Mucosa of descending colon (tissue), 3 donors: ENCODE results near the gene SGTA. TPM values are rescaled to one million over a fixed set of nuclear protein-coding genes. Genes with fewer than 3 reads are reported as not detected.

Experiments
- ATAC-seq: fragments of 200-7000 bp; cut with Tn5 transposase; one replicate; pipeline ENCODE4 v1.9.1; 2020; ENCODE audit warnings: mild to moderate bottlenecking, moderate library complexity
- DNase-seq, 3 donors: peaks; one replicate each; pipeline ENCODE4 v3.0.0-alpha.2; 2020
- H3K36me3 ChIP-seq: fragments of 200-600 bp; one replicate; pipeline ENCODE4 v1.8.0; 2021; ENCODE audit warnings: low read depth, mild to moderate bottlenecking
- H3K4me1 ChIP-seq: fragments of 200-600 bp; one replicate; pipeline ENCODE4 v1.8.0; 2021; ENCODE audit warnings: low read depth, mild to moderate bottlenecking
- H3K4me3 ChIP-seq: fragments of 200-600 bp; one replicate; pipeline ENCODE4 v1.8.0; 2021; ENCODE audit warnings: mild to moderate bottlenecking
- H3K9me3 ChIP-seq: fragments of 200-600 bp; one replicate; pipeline ENCODE4 v1.8.0; 2021; ENCODE audit warnings: mild to moderate bottlenecking
- CTCF ChIP-seq: fragments of 200-600 bp; IDR thresholded peaks from one replicate; pipeline ENCODE4 v1.8.0; 2022; ENCODE audit warnings: antibody characterized with exemption, mild to moderate bottlenecking
- intact Hi-C, 2 donors: fragments of 100-400 bp; cut with DNase I in 1 of 2; cut with micrococcal nuclease in 1 of 2; formaldehyde crosslinking; loops; one replicate each; pipeline versions ENCODE4 v1.11.0 to v1.11.1; 2022; cut with DNase I, micrococcal nuclease
- total RNA-seq, 3 donors: library from RNA; stranded (reverse); fragmentation: NEBNext Ultra II Directional in 2 of 3; extraction: Animal tissue kit (Norgen Biotek cat#: 25700) in 2 of 3; gene quantifications; one replicate each; pipeline versions ENCODE4 v1.2.1 to v1.2.4, GENCODE V29; 2021 to 2023
- donor health status: DM: no; HTN: no; CAD: no; lungs with moderate emphysema.
- donor health status: DM: no; HTN: no; CAD: no.
- donor health status: DM: no; HTN: yes; CAD: no.

SGTA gene
- total RNA-seq, 3 donors from 2014 or later: 37.7 to 52.7 (median 48.9) TPM

DNA sequence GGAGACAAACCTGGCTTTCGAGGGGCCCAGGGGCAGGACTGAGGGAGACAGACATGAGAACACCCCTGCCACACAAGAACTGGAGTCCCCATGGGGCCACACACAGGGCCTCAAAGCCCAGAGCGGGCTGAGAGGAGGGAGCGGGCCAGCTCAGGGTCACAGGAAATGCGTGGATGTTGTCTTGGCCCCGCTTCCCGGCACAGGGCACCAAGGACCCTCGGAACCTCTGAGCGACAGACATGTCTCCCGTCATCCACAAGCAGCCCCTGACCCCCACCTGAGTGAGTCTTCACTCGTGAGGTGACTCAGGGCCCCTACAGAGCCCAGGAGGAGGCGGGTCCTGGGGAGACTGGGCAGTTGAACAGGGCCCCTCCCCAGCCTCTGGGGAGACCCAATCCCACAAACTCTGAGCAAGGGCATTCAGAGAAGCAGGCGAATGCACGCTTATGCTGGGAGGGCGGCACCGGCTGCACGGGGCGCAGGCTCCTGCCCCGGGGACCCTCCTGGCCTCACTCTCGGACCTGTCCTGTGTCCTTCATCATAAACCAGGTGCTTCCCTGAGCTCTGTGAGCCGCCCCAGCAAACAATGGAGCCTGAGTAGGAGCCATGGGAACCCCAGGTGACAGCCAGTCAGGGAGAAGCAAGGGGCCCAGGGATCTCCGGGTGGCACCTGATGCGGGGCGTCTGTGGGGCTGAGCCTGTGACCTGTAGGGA is 20.1 kb downstream of the SGTA start:
- H3K4me3 ChIP-seq: no peak overlapping the region
- DNase-seq (no peak), ATAC-seq (no peak)
- intact Hi-C loops: no loop called here
- H3K36me3 ChIP-seq: no peaks in the 10 kb centered on the region
- H3K4me1 ChIP-seq: no peaks in the 10 kb centered on the region
- no peaks in the 10 kb centered on the region for H3K9me3 ChIP-seq
- TF ChIP-seq CTCF: no peak

DNA sequence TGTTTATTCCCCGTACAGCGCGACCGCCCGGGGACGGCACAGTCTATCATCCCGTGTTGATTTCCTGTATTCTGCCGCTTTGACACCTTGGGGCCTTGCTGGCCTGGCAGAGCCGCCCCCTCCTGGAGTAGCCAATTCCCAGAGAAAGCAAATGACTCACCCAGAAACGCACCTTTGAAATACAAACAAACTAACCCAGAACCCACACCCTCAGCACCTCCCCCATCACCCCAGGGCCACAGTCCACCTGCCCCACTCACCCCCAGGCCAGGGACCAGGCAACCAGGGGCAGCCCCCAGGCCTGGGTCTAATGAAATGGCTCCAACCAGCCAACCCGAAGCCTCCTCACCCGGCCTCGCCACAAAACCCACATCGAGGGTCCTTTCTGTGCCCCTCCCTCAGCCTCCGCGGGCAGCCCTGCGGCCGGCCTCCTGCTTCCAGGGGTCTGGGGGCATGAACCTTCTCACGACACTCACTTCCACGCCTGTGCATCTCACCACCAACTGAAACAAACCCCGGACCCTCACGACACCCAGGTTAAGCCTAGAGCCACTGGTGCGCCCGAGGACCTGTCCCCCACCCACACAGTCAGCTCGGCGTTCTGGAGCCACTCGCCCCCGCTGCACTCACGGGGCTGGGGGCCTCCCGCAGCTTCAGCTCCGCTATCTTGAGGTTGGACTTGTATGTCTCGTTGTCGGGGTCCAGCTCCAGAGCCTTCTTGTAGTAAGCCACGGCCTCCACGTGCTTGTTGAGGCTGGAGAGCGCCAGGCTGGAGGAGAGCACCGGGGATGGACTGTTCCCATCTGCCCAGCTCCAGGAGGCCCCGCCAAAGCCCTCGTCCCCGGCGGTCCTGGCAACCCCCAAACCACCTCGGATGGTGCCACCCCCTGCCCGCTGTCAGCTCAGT is 20.9 kb downstream of the SGTA start:
- no peak for TF ChIP-seq CTCF
- no peak for ATAC-seq
- Histone ChIP-seq H3K36me3 (no peaks in the 10 kb centered on the region), H3K4me1 (no peaks in the 10 kb centered on the region), H3K9me3 (no peaks in the 10 kb centered on the region), H3K4me3 (no peak overlapping the region)
- DNase-seq: no peak
- intact Hi-C loops: no loop called here

- DNase-seq: no peak
- H3K4me3 ChIP-seq: no peak overlapping the region
- no peak for ATAC-seq
- no peaks in the 10 kb centered on the region for H3K4me1 ChIP-seq
- no peaks in the 10 kb centered on the region for H3K36me3 ChIP-seq
- no peak for TF ChIP-seq CTCF
- intact Hi-C loops: no loop called here
- H3K9me3 ChIP-seq: no peaks in the 10 kb centered on the region
Observed at GRCh38 chr19:2761309-2761677, 21.8 kb downstream of the SGTA start.

- no peak for ATAC-seq
- H3K36me3 ChIP-seq: no peaks in the 10 kb centered on the region
- TF ChIP-seq CTCF: no peak
Observed at GRCh38 chr19:2759965-2760364, 23.1 kb downstream of the SGTA start.

DNA sequence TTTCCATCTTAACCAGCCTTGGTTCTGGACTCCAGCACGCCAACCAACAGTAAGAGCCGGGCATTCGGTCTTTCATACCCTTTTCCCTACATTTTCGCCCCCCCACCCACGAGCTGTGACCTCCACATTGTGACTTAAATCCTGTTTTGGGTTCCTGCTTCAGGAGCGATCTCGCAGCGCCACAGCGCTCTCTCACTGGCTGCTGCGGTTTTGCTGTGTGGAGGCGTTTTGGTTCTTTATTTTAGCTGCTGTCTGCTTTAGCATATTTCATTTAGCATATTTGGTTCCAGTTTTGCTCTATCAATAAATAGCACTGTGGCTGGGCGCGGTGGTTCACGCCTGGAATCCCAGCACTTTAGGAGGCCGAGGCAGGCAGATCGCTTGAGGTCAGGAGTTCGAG is 23.7 kb downstream of the SGTA start:
- no peak for TF ChIP-seq CTCF
- no peak overlapping the region for H3K4me3 ChIP-seq
- no peaks in the 10 kb centered on the region for H3K4me1 ChIP-seq
- DNase-seq (no peak), ATAC-seq (no peak)
- no peaks in the 10 kb centered on the region for H3K36me3 ChIP-seq
- H3K9me3 ChIP-seq: no peaks in the 10 kb centered on the region
- intact Hi-C loops: no loop called here

More at GRCh38 chr19:2759965-2760364, 23.1 kb downstream of the SGTA start:
- intact Hi-C loops: no loop called here
- no peak for DNase-seq
- Histone ChIP-seq H3K4me3 (no peak overlapping the region), H3K9me3 (no peaks in the 10 kb centered on the region), H3K4me1 (no peaks in the 10 kb centered on the region)
